Memory B cell (primary cell): ENCODE measurements around the gene PRR15L.
"Not testable (repeated sequence)": the region's sequence is repeated elsewhere in the genome, so short reads cannot be mapped to it uniquely, and the experiment has no call there.

Experiments
- ATAC-seq: fragments of 150-1000 bp; cut with Tn5 transposase; 2 replicates; pipeline ENCODE4 v1.10.0; 2021; ENCODE audit warnings: low read depth, mild to moderate bottlenecking, moderate library complexity
- DNase-seq, 2 donors: peaks; one replicate each; pipeline ENCODE4 v3.0.0; 2022; ENCODE audit warnings: low spot score in 2 of 2
- H3K27ac Mint-ChIP-seq: one replicate; pipeline ENCODE4 v1.8.0; 2022; ENCODE audit warnings: mild to moderate bottlenecking, moderate library complexity, mixed read lengths
- H3K27me3 Mint-ChIP-seq: one replicate; pipeline ENCODE4 v1.8.0; 2022; ENCODE audit warnings: mixed read lengths
- H3K36me3 Mint-ChIP-seq: one replicate; pipeline ENCODE4 v1.8.0; 2022; ENCODE audit warnings: mild to moderate bottlenecking, mixed read lengths
- H3K4me1 Mint-ChIP-seq: one replicate; pipeline ENCODE4 v1.8.0; 2022; ENCODE audit warnings: mixed read lengths
- H3K4me3 Mint-ChIP-seq: one replicate; pipeline ENCODE4 v1.8.0; 2022; ENCODE audit warnings: mild to moderate bottlenecking, moderate library complexity, mixed read lengths
- H3K9me3 Mint-ChIP-seq: one replicate; pipeline ENCODE4 v1.8.0; 2022; ENCODE audit warnings: mixed read lengths

Gene PRR15L

GRCh38 chr17:47925678-47925988 is 32.0 kb downstream of the PRR15L start:
- ATAC-seq (no peak), DNase-seq (no peak)
- Mint-ChIP-seq H3K9me3 (no peaks in the 10 kb centered on the region), H3K36me3 (peaks cover 37% of the 10 kb centered on the region), H3K4me1 (no peaks in the 10 kb centered on the region), H3K4me3 (no peak overlapping the region), H3K27me3 (no peaks in the 10 kb centered on the region), H3K27ac (no peak overlapping the region)

GRCh38 chr17:47924785-47925677 is 32.7 kb downstream of the PRR15L start:
- H3K4me1 Mint-ChIP-seq, result no peaks in the 10 kb centered on the region
- no peaks in the 10 kb centered on the region for H3K27me3 Mint-ChIP-seq
- no peak for DNase-seq
- no peak overlapping the region for H3K27ac Mint-ChIP-seq
- ATAC-seq, result no peak
- no peak overlapping the region for H3K4me3 Mint-ChIP-seq
- H3K36me3 Mint-ChIP-seq, result peaks cover 37% of the 10 kb centered on the region
- no peaks in the 10 kb centered on the region for H3K9me3 Mint-ChIP-seq

DNA sequence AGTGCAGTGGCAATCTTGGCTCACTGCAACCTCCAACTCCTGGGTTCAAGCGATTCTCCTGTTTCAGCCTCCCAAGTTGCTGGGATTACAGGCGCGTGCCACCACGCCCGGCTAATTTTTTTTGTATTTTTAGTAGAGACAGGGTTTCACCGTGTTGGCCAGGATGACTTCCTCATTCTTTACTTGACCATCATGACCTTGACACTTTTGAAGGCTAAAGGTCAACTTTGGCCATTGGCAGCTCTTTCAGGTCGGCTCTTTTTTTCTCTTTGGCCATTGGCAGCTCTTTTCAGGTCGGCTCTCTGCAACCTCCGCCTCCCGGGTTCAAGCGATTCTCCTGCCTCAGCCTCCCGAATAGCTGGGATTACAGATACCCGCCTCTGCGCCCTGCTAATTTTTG is 37.8 kb downstream of the PRR15L start:
- not testable (repeated sequence) for ATAC-seq, H3K27me3 Mint-ChIP-seq, DNase-seq, H3K9me3 Mint-ChIP-seq, H3K4me1 Mint-ChIP-seq, H3K4me3 Mint-ChIP-seq
- Mint-ChIP-seq H3K36me3 (peaks cover 30% of the 10 kb centered on the region), H3K27ac (peak overlapping the region; percentile 7)

- no peak overlapping the region for H3K4me3 Mint-ChIP-seq
- no peaks in the 10 kb centered on the region for H3K9me3 Mint-ChIP-seq
- no peak overlapping the region for H3K27ac Mint-ChIP-seq
- ATAC-seq (no peak), DNase-seq (no peak)
- H3K4me1 Mint-ChIP-seq, result no peaks in the 10 kb centered on the region
- H3K36me3 Mint-ChIP-seq, result peaks cover 29% of the 10 kb centered on the region
- H3K27me3 Mint-ChIP-seq, result no peaks in the 10 kb centered on the region
Measured at GRCh38 chr17:47918991-47919390, 38.7 kb downstream of the PRR15L start.

DNA sequence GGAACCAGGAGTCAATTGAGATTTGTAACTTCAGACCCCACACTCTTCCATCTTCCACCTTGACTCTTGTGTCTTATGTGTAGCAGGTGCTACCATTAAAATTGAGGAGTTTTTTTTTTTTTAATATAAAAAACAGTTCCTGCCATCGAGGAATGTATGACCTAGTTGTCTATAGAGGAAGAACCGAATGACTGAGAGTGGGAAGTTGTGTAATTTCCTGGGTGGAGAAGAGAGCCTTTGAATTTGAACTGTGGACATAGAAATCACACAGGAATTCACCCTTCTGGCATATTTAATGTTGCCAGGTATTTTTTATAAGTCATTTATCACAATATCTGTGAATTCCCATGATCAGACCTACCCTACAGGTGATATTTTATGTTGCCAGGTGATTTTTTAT is 39.7 kb downstream of the PRR15L start:
- Mint-ChIP-seq H3K27ac (no peak overlapping the region), H3K36me3 (peaks cover 22% of the 10 kb centered on the region), H3K4me1 (no peaks in the 10 kb centered on the region), H3K4me3 (no peak overlapping the region), H3K9me3 (no peaks in the 10 kb centered on the region), H3K27me3 (no peaks in the 10 kb centered on the region)
- ATAC-seq (no peak), DNase-seq (no peak)

- ATAC-seq (no peak), DNase-seq (no peak)
- H3K36me3 Mint-ChIP-seq, result peaks cover 22% of the 10 kb centered on the region
- H3K9me3 Mint-ChIP-seq, result no peaks in the 10 kb centered on the region
- no peak overlapping the region for H3K27ac Mint-ChIP-seq
- no peaks in the 10 kb centered on the region for H3K4me1 Mint-ChIP-seq
- H3K4me3 Mint-ChIP-seq, result no peak overlapping the region
- H3K27me3 Mint-ChIP-seq, result no peaks in the 10 kb centered on the region
Measured at GRCh38 chr17:47917581-47917980, 40.1 kb downstream of the PRR15L start.

- Mint-ChIP-seq H3K4me1 (no peaks in the 10 kb centered on the region), H3K36me3 (peaks cover 17% of the 10 kb centered on the region), H3K27me3 (no peaks in the 10 kb centered on the region), H3K4me3 (no peak overlapping the region), H3K9me3 (no peaks in the 10 kb centered on the region), H3K27ac (peak overlapping the region; percentile 21)
- ATAC-seq (no peak), DNase-seq (no peak)
Measured at GRCh38 chr17:47916489-47917208, 41.0 kb downstream of the PRR15L start.

DNA sequence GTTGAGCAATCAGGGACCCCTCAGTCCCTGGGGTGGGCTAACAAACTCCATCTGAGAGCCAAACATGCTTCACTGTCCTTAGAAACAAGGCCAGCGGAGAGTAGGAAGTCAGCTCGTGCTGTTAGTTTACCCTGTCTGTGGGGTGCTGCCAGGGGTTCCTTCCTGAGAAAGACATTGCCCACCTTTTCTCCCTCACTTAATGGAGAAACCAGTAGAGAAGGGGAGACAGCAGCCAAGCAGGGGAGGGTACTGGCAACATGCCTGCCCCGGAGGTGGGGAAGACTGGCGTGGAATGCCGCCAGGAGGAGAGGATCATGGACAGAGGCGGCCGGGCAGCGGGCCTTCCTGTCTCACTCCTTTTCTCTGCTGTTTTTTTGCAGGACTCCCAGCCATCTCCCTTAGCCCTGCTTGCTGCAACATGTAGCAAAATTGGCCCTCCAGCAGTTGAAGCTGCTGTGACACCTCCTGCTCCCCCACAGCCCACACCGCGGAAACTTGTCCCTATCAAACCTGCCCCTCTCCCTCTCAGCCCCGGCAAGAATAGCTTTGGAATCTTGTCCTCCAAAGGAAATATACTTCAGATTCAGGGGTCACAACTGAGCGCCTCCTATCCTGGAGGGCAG is 41.8 kb downstream of the PRR15L start:
- no peak for ATAC-seq
- no peak overlapping the region for H3K4me3 Mint-ChIP-seq

DNA sequence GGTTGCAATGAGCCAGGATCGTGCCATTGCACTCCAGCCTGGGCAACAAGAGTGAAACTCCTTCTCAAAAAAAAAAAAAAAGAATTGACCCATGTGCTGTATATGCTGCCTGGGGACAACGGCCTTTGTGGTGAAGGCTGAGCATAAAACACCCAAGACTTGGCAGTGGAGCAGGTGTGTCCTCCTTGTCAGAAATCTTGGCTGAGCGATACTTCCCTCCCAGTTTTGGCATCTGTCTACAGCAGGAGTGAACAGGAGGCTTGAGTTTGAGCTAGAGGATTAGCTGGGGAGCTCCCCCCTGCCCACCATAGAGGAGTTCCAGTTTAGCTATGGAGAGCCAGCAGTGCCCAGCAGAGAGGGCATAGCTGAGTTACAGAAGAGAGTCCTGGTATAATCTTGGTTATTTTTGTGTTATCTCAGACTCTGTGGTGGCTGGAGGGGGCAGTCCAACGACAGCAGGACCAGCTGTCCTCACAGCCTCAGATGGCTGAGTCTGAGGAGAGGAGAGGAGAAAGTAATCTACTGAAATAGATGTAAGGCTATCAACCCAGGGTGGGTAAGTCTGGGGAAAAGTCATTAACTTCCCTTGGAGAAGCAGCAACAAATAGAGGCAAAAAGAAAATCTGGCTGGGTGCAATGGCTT is 43.3 kb downstream of the PRR15L start:
- DNase-seq (no peak), ATAC-seq (no peak)
- Mint-ChIP-seq H3K27me3 (no peaks in the 10 kb centered on the region), H3K4me1 (no peaks in the 10 kb centered on the region), H3K27ac (no peak overlapping the region), H3K36me3 (peaks cover 12% of the 10 kb centered on the region), H3K4me3 (no peak overlapping the region), H3K9me3 (no peaks in the 10 kb centered on the region)

More for the DNA sequence above, 41.8 kb downstream of the PRR15L start:
- Mint-ChIP-seq H3K36me3 (peaks cover 16% of the 10 kb centered on the region), H3K9me3 (no peaks in the 10 kb centered on the region), H3K27me3 (no peaks in the 10 kb centered on the region), H3K27ac (peak overlapping the region; percentile 21), H3K4me1 (no peaks in the 10 kb centered on the region)
- DNase-seq, result no peak

- H3K9me3 Mint-ChIP-seq, result no peaks in the 10 kb centered on the region
- no peak overlapping the region for H3K27ac Mint-ChIP-seq
- peaks cover 2% of the 10 kb centered on the region for H3K4me1 Mint-ChIP-seq
- no peak for DNase-seq
- ATAC-seq, result no peak
- peaks cover 14% of the 10 kb centered on the region for H3K36me3 Mint-ChIP-seq
- no peak overlapping the region for H3K4me3 Mint-ChIP-seq
- no peaks in the 10 kb centered on the region for H3K27me3 Mint-ChIP-seq
Measured at GRCh38 chr17:47913050-47913449, 44.6 kb downstream of the PRR15L start.

DNA sequence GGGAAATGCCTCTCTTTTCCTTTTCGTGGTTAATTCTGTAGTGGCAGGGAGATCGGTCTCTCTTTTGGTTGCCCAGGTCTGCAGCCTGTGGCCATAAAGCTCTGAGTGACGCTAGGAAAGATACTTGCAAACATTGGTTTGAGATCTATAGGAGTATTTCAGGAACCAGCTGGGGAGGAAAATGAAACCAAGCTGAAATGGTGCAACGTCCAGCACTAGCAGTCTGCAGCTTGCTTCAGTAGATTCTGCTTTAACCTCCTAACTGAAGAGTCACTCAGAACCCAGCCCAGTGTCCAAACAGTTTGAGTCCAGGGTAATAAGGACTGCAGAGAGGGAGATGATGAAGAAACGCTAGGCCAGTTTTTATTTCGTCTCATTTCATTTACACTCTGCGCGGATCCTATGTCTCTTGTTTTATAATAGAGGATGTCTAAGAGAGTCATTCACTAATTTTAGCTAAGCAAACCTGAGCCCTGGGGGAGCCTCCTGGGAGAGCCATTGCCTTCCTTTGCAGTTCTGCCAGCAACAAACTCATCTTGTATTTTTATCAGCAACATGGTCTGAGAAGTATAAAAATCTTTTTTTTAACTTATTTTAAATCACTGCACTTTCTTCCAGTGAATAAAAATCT is 49.6 kb downstream of the PRR15L start:
- H3K4me1 Mint-ChIP-seq, result peaks cover 22% of the 10 kb centered on the region
- H3K27me3 Mint-ChIP-seq, result no peaks in the 10 kb centered on the region
- H3K36me3 Mint-ChIP-seq, result peaks cover 17% of the 10 kb centered on the region
- no peak for ATAC-seq
- no peak overlapping the region for H3K4me3 Mint-ChIP-seq
- no peaks in the 10 kb centered on the region for H3K9me3 Mint-ChIP-seq
- H3K27ac Mint-ChIP-seq, result no peak overlapping the region
- no peak for DNase-seq

- H3K4me3 Mint-ChIP-seq, result no peak overlapping the region
- H3K27ac Mint-ChIP-seq, result no peak overlapping the region
- peaks cover 21% of the 10 kb centered on the region for H3K36me3 Mint-ChIP-seq
- DNase-seq (no peak), ATAC-seq (no peak)
- H3K9me3 Mint-ChIP-seq, result no peaks in the 10 kb centered on the region
- H3K27me3 Mint-ChIP-seq, result no peaks in the 10 kb centered on the region
- peaks cover 29% of the 10 kb centered on the region for H3K4me1 Mint-ChIP-seq
Measured at GRCh38 chr17:47906443-47906842, 51.2 kb downstream of the PRR15L start.

GRCh38 chr17:47905221-47905733 is 52.4 kb downstream of the PRR15L start:
- H3K9me3 Mint-ChIP-seq, result no peaks in the 10 kb centered on the region
- H3K36me3 Mint-ChIP-seq, result peaks cover 21% of the 10 kb centered on the region
- no peak overlapping the region for H3K4me3 Mint-ChIP-seq
- no peaks in the 10 kb centered on the region for H3K27me3 Mint-ChIP-seq
- no peak for DNase-seq
- H3K27ac Mint-ChIP-seq, result no peak overlapping the region
- H3K4me1 Mint-ChIP-seq, result peaks cover 29% of the 10 kb centered on the region
- no peak for ATAC-seq
